ENCODE results near the gene VTCN1.
"Not testable (repeated sequence)": the region's sequence is repeated elsewhere in the genome, so short reads cannot be mapped to it uniquely, and the experiment has no call there.

The VTCN1 gene

DNA sequence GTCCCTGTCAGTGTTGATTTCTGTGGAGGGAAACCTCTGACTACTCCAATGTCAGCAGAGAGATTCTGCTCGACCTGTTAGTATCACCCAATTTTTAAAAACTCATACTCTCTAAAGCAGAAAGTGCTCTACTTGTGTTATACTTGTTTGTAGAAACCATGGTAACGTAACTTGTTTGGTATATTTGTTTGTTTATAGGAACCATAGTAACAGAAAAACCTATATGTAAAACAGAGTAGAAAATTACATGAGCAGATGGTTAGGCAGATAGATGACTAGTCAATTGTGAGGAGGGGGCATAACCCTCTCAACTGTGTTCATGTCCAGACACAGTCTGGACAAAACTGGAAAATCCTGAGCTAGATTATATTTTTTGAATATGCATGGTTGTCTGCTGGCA, 95.8 kb downstream of the VTCN1 start:
- H3K27ac ChIP-seq (ENCODE audit: low read length) = no peak overlapping the region
- H3K9ac ChIP-seq (ENCODE audit: low read length in 2 of 2) = no peak overlapping the region
- no peak overlapping the region for H3K4me3 ChIP-seq (ENCODE audit: low read length in 2 of 2)
- H3K27me3 ChIP-seq (ENCODE audit: control insufficient read depth in 1 of 2, insufficient read depth in 2 of 2, low read length in 2 of 2) = no peaks in the 10 kb centered on the region
- peaks cover 20 to 25% of the 10 kb centered on the region in 2 donors for H3K36me3 ChIP-seq (ENCODE audit: control insufficient read depth in 2 of 2, insufficient read depth in 2 of 2, low read length in 2 of 2)
- H3K4me1 ChIP-seq (ENCODE audit: control insufficient read depth, insufficient read depth, low read length) = peaks cover 2% of the 10 kb centered on the region
- no peaks in the 10 kb centered on the region for H3K9me3 ChIP-seq (ENCODE audit: control insufficient read depth in 2 of 2, low read length in 2 of 2)

- Histone ChIP-seq H3K9me3 (ENCODE audit: control insufficient read depth in 2 of 2, low read length in 2 of 2) (no peaks in the 10 kb centered on the region), H3K27ac (ENCODE audit: low read length) (no peak overlapping the region), H3K27me3 (ENCODE audit: control insufficient read depth in 1 of 2, insufficient read depth in 2 of 2, low read length in 2 of 2) (no peaks in the 10 kb centered on the region), H3K36me3 (ENCODE audit: control insufficient read depth in 2 of 2, insufficient read depth in 2 of 2, low read length in 2 of 2) (peaks cover 20 to 28% of the 10 kb centered on the region in 2 donors), H3K4me1 (ENCODE audit: control insufficient read depth, insufficient read depth, low read length) (peaks cover 2% of the 10 kb centered on the region), H3K4me3 (ENCODE audit: low read length in 2 of 2) (no peak overlapping the region), H3K9ac (ENCODE audit: low read length in 2 of 2) (no peak overlapping the region)
Observed at GRCh38 chr1:117113199-117113598, 97.5 kb downstream of the VTCN1 start.

GRCh38 chr1:117112047-117112717, 98.5 kb downstream of the VTCN1 start:
- no peaks in the 10 kb centered on the region for H3K27me3 ChIP-seq (ENCODE audit: control insufficient read depth in 1 of 2, insufficient read depth in 2 of 2, low read length in 2 of 2)

GRCh38 chr1:117110774-117111173, 100.0 kb downstream of the VTCN1 start:
- Histone ChIP-seq H3K27ac (ENCODE audit: low read length) (no peak overlapping the region), H3K27me3 (ENCODE audit: control insufficient read depth in 1 of 2, insufficient read depth in 2 of 2, low read length in 2 of 2) (no peaks in the 10 kb centered on the region), H3K9me3 (ENCODE audit: control insufficient read depth in 2 of 2, low read length in 2 of 2) (no peaks in the 10 kb centered on the region), H3K4me1 (ENCODE audit: control insufficient read depth, insufficient read depth, low read length) (peaks cover 2% of the 10 kb centered on the region), H3K9ac (ENCODE audit: low read length in 2 of 2) (no peak overlapping the region), H3K4me3 (ENCODE audit: low read length in 2 of 2) (no peak overlapping the region), H3K36me3 (ENCODE audit: control insufficient read depth in 2 of 2, insufficient read depth in 2 of 2, low read length in 2 of 2) (peaks cover 27 to 30% of the 10 kb centered on the region in 2 donors)

More at GRCh38 chr1:117112047-117112717, 98.5 kb downstream of the VTCN1 start:
- Histone ChIP-seq H3K9me3 (ENCODE audit: control insufficient read depth in 2 of 2, low read length in 2 of 2) (no peaks in the 10 kb centered on the region), H3K36me3 (ENCODE audit: control insufficient read depth in 2 of 2, insufficient read depth in 2 of 2, low read length in 2 of 2) (peaks cover 21 to 28% of the 10 kb centered on the region in 2 donors), H3K4me1 (ENCODE audit: control insufficient read depth, insufficient read depth, low read length) (peaks cover 2% of the 10 kb centered on the region), H3K4me3 (ENCODE audit: low read length in 2 of 2) (no peak overlapping the region), H3K9ac (ENCODE audit: low read length in 2 of 2) (no peak overlapping the region), H3K27ac (ENCODE audit: low read length) (no peak overlapping the region)

DNA sequence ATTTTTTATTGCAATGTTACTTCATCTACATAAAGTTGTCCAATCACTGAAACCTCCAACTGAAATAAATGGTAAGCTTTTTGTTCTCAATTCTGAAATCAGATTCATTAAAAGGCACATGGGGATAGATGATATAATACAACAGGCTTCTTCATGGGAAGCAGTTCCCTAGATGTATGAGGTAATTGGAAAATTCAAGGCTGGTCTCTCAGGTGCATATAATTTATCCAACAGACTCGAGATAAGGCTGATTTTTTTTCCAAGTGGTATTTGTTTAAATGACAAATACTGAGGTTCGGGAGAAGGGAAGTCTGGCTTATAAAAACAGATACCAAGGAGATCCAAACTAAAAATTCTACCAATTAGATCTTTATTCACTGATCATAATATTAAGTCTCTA, 103.4 kb downstream of the VTCN1 start:
- H3K4me1 ChIP-seq (ENCODE audit: control insufficient read depth, insufficient read depth, low read length) = no peaks in the 10 kb centered on the region
- H3K9ac ChIP-seq (ENCODE audit: low read length in 2 of 2) = no peak overlapping the region
- no peak overlapping the region for H3K4me3 ChIP-seq (ENCODE audit: low read length in 2 of 2)
- H3K27ac ChIP-seq (ENCODE audit: low read length) = no peak overlapping the region
- H3K9me3 ChIP-seq (ENCODE audit: control insufficient read depth in 2 of 2, low read length in 2 of 2) = no peaks in the 10 kb centered on the region
- no peaks in the 10 kb centered on the region for H3K27me3 ChIP-seq (ENCODE audit: control insufficient read depth in 1 of 2, insufficient read depth in 2 of 2, low read length in 2 of 2)
- peaks cover 14 to 18% of the 10 kb centered on the region in 2 donors for H3K36me3 ChIP-seq (ENCODE audit: control insufficient read depth in 2 of 2, insufficient read depth in 2 of 2, low read length in 2 of 2)

DNA sequence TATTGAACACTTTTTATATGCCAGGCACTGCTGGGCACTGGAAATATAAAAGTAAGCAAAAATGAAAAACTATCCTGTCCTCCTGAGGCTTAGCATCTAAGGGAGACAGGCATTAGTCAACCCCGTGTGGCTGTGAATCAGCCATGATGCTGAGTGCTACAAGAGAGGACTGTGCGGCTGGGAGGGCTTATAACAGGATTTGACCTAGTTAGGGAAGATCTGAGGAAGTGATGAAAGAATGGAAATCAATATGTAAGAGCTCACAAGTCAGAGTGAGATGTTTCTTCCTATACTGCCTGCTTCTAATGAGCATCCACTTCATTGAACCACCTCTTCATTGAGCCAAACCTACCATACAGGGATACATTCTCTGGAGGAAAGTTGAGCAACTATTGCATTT, 104.2 kb downstream of the VTCN1 start:
- Histone ChIP-seq H3K9me3 (ENCODE audit: control insufficient read depth in 2 of 2, low read length in 2 of 2) (no peaks in the 10 kb centered on the region), H3K4me1 (ENCODE audit: control insufficient read depth, insufficient read depth, low read length) (no peaks in the 10 kb centered on the region), H3K4me3 (ENCODE audit: low read length in 2 of 2) (no peak overlapping the region), H3K36me3 (ENCODE audit: control insufficient read depth in 2 of 2, insufficient read depth in 2 of 2, low read length in 2 of 2) (peaks cover 9 to 13% of the 10 kb centered on the region in 2 donors), H3K27ac (ENCODE audit: low read length) (no peak overlapping the region), H3K27me3 (ENCODE audit: control insufficient read depth in 1 of 2, insufficient read depth in 2 of 2, low read length in 2 of 2) (no peaks in the 10 kb centered on the region), H3K9ac (ENCODE audit: low read length in 2 of 2) (no peak overlapping the region)

DNA sequence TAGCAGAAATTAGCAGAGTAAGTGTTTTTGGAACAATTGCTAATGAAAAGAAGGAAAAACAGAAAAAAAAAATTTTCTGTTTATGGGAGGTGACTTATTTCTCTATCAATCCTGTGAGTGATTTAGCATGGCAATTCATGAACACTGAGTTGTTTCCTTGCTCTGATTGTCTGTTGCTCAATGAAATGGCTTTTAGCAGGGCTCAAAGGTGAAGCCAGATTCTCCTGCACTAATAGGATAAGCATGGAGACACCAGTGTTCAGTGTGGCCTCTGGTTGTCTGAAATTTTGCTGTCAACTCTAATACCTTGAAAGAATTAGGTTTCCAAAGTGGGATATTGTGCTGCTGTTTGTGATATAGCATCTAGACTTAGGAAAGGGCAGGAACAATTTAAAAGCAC, 105.0 kb downstream of the VTCN1 start:
- Histone ChIP-seq H3K9me3 (ENCODE audit: control insufficient read depth in 2 of 2, low read length in 2 of 2) (no peaks in the 10 kb centered on the region), H3K36me3 (ENCODE audit: control insufficient read depth in 2 of 2, insufficient read depth in 2 of 2, low read length in 2 of 2) (peaks cover 5 to 9% of the 10 kb centered on the region in 2 donors), H3K9ac (ENCODE audit: low read length in 2 of 2) (no peak overlapping the region), H3K4me1 (ENCODE audit: control insufficient read depth, insufficient read depth, low read length) (no peaks in the 10 kb centered on the region), H3K27ac (ENCODE audit: low read length) (no peak overlapping the region), H3K27me3 (ENCODE audit: control insufficient read depth in 1 of 2, insufficient read depth in 2 of 2, low read length in 2 of 2) (no peaks in the 10 kb centered on the region), H3K4me3 (ENCODE audit: low read length in 2 of 2) (no peak overlapping the region)

GRCh38 chr1:117104986-117105385, 105.7 kb downstream of the VTCN1 start:
- H3K9me3 ChIP-seq (ENCODE audit: control insufficient read depth in 2 of 2, low read length in 2 of 2) = no peaks in the 10 kb centered on the region
- H3K4me3 ChIP-seq (ENCODE audit: low read length in 2 of 2) = no peak overlapping the region
- H3K9ac ChIP-seq (ENCODE audit: low read length in 2 of 2) = no peak overlapping the region
- H3K36me3 ChIP-seq (ENCODE audit: control insufficient read depth in 2 of 2, insufficient read depth in 2 of 2, low read length in 2 of 2) = peaks cover 5 to 9% of the 10 kb centered on the region in 2 donors
- no peaks in the 10 kb centered on the region for H3K27me3 ChIP-seq (ENCODE audit: control insufficient read depth in 1 of 2, insufficient read depth in 2 of 2, low read length in 2 of 2)
- H3K4me1 ChIP-seq (ENCODE audit: control insufficient read depth, insufficient read depth, low read length) = no peaks in the 10 kb centered on the region
- H3K27ac ChIP-seq (ENCODE audit: low read length) = no peak overlapping the region

DNA sequence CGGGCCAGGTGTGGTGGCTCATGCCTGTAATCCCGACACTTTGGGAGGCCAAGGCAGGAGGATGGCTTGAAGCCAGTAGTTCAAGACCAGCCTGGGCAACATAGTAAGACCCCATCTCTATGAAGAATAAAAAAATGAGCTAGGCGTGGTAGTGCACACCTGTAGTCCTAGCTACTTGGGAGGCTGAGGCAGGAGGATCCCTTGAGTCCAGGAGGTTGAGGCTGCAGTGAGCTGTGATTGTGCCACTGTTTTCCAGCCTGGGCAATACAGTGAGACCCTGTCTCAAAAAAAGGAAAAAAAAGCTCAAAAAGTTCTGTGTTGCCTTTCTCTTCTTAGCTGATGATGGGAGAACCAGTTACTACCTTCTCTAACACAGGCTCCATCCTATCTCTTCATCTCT, 108.9 kb downstream of the VTCN1 start:
- H3K27me3 ChIP-seq (ENCODE audit: control insufficient read depth in 1 of 2, insufficient read depth in 2 of 2, low read length in 2 of 2); H3K9me3 ChIP-seq (ENCODE audit: control insufficient read depth in 2 of 2, low read length in 2 of 2); H3K9ac ChIP-seq (ENCODE audit: low read length in 2 of 2); H3K36me3 ChIP-seq (ENCODE audit: control insufficient read depth in 2 of 2, insufficient read depth in 2 of 2, low read length in 2 of 2); H3K27ac ChIP-seq (ENCODE audit: low read length); H3K4me3 ChIP-seq (ENCODE audit: low read length in 2 of 2); H3K4me1 ChIP-seq (ENCODE audit: control insufficient read depth, insufficient read depth, low read length): not testable (repeated sequence)

- H3K9me3 ChIP-seq (ENCODE audit: control insufficient read depth in 2 of 2, low read length in 2 of 2) = no peaks in the 10 kb centered on the region
- H3K27ac ChIP-seq (ENCODE audit: low read length) = no peak overlapping the region
- no peak overlapping the region for H3K4me3 ChIP-seq (ENCODE audit: low read length in 2 of 2)
- peaks cover 2% of the 10 kb centered on the region in 2 donors for H3K36me3 ChIP-seq (ENCODE audit: control insufficient read depth in 2 of 2, insufficient read depth in 2 of 2, low read length in 2 of 2)
- H3K9ac ChIP-seq (ENCODE audit: low read length in 2 of 2) = no peak overlapping the region
- no peaks in the 10 kb centered on the region for H3K27me3 ChIP-seq (ENCODE audit: control insufficient read depth in 1 of 2, insufficient read depth in 2 of 2, low read length in 2 of 2)
- no peaks in the 10 kb centered on the region for H3K4me1 ChIP-seq (ENCODE audit: control insufficient read depth, insufficient read depth, low read length)
Observed at GRCh38 chr1:117101334-117101733, 109.4 kb downstream of the VTCN1 start.

- Histone ChIP-seq H3K9me3 (ENCODE audit: control insufficient read depth in 2 of 2, low read length in 2 of 2) (no peaks in the 10 kb centered on the region), H3K27ac (ENCODE audit: low read length) (no peak overlapping the region), H3K36me3 (ENCODE audit: control insufficient read depth in 2 of 2, insufficient read depth in 2 of 2, low read length in 2 of 2) (peaks cover 2% of the 10 kb centered on the region in 2 donors), H3K4me3 (ENCODE audit: low read length in 2 of 2) (no peak overlapping the region), H3K27me3 (ENCODE audit: control insufficient read depth in 1 of 2, insufficient read depth in 2 of 2, low read length in 2 of 2) (no peaks in the 10 kb centered on the region), H3K4me1 (ENCODE audit: control insufficient read depth, insufficient read depth, low read length) (peaks cover 6% of the 10 kb centered on the region), H3K9ac (ENCODE audit: low read length in 2 of 2) (no peak overlapping the region)
Observed at GRCh38 chr1:117098287-117098890, 112.3 kb downstream of the VTCN1 start.

Data from stomach smooth muscle (tissue), 2 donors.